ENCODE measurements around the gene CAMTA1. TPM values are rescaled to one million over a fixed set of nuclear protein-coding genes. Genes with fewer than 3 reads are reported as not detected.

Gene CAMTA1
- total and polyA plus RNA-seq, 9 of the 15 experiments (the other 6 are each of a cell fraction or from before 2014, with no cell fraction given), result 43.9 to 161 (median 65.9) TPM

GRCh38 chr1:7350804-7351203, 565.5 kb downstream of the CAMTA1 start:
- ChIA-PET POLR2A (no interaction called here), CTCF (ENCODE audit: low intra/inter-chr PET ratio) (no interaction called here)
- no peak overlapping the region for H3K4me2 ChIP-seq (ENCODE audit: insufficient read depth, low read length)
- 1% methylated on average over 8 of the region's 8 CpGs for WGBS (ENCODE audit: insufficient coverage, low coverage, missing lambda C conversion rate)
- no TSS peak for BruUV-seq (replicated peaks)
- H3K9me3 ChIP-seq (replicated peaks; ENCODE audit: control insufficient read depth, insufficient read depth, low read depth, low read length), result no peaks in the 10 kb centered on the region
- H3K36me3 ChIP-seq (ENCODE audit: control insufficient read depth, insufficient read depth, low read length), result no peaks in the 10 kb centered on the region
- intact Hi-C loops (cut with micrococcal nuclease), result no loop called here
- H3K4me3 ChIP-seq, result no peak overlapping the region
- H3K4me1 ChIP-seq (replicated peaks in 1 of 2; ENCODE audit: control insufficient read depth in 2 of 2, insufficient read depth in 2 of 2, low read length in 2 of 2), result no peaks in the 10 kb centered on the region
- no peak for TF ChIP-seq CHD4 (IDR thresholded peaks at IDR 0.05; ENCODE audit: insufficient read depth, insufficient replicate concordance, low read depth, low read length, poor library complexity, severe bottlenecking)
- TF ChIP-seq STAG1 (CRISPR knock-in tag; IDR thresholded peaks at IDR 0.05; ENCODE audit: borderline replicate concordance), result no peak
- TF ChIP-seq ETV5 (CRISPR knock-in tag; IDR thresholded peaks at IDR 0.05; ENCODE audit: low read depth), result no peak
- no peak for TF ChIP-seq UBTF (IDR thresholded peaks at IDR 0.05; ENCODE audit: borderline replicate concordance in 1 of 2, low read depth in 2 of 2, low read length in 2 of 2)
- no peak for TF ChIP-seq PHF8 (IDR thresholded peaks at IDR 0.05; ENCODE audit: borderline replicate concordance, low read length)
- no peak for TF ChIP-seq ZNF408 (CRISPR knock-in tag; IDR thresholded peaks at IDR 0.05; ENCODE audit: low read depth)
- FAIRE-seq, result no peak
- in situ Hi-C loops (cut with MboI), result no loop called here
- no peak overlapping the region for H3K9ac ChIP-seq (ENCODE audit: insufficient read depth in 1 of 2, low read depth in 2 of 2, low read length in 2 of 2)
- peaks cover 14% of the 10 kb centered on the region for H4K20me1 ChIP-seq (replicated peaks; ENCODE audit: control insufficient read depth, insufficient read depth, low read length)
- H3K9me1 ChIP-seq (ENCODE audit: control insufficient read depth, insufficient read depth, low read length), result no peaks in the 10 kb centered on the region
- no peak for ATAC-seq
- H2AFZ ChIP-seq (ENCODE audit: low read depth, low read length), result no peak overlapping the region
- no peaks in the 10 kb centered on the region for H3K79me2 ChIP-seq (ENCODE audit: control insufficient read depth, insufficient read depth, low read length)
- H3K27ac ChIP-seq (ENCODE audit: extremely low read depth, low read depth, low read length), result no peak overlapping the region
- DNase-seq (ENCODE audit: extremely low read depth in 1 of 4, low spot score in 3 of 4), result no peak
- peaks cover 31 to 65% of the 10 kb centered on the region in 2 experiments for H3K27me3 ChIP-seq (ENCODE audit: control insufficient read depth in 2 of 2, insufficient read depth in 2 of 2, low read length in 2 of 2)
